ENCODE measurements around the gene FRY.

- TF ChIP-seq POLR2AphosphoS5 (IDR thresholded peaks at IDR 0.05; ENCODE audit: borderline replicate concordance, low read depth, low read length), result no peak
- no peak for TF ChIP-seq EZH2 (IDR thresholded peaks at IDR 0.05)
- TF ChIP-seq FOXP2 (optimal IDR thresholded peaks at IDR 0.05; ENCODE audit: control extremely low read depth, extremely low read length, insufficient read depth), result no peak
These were observed 14.6 kb downstream of the FRY start for GRCh38 chr13:32045982-32046785.
